Subcutaneous abdominal adipose tissue (tissue), 5 donors: Measurements from ENCODE around the gene SETD3.

Source experiments
- H3K27ac ChIP-seq: one replicate; pipeline ENCODE4 v1.7.0; 2013; ENCODE audit warnings: low read depth, mild to moderate bottlenecking, inconsistent platforms, low read length, moderate library complexity
- H3K27me3 ChIP-seq, 5 donors: one replicate each; pipeline ENCODE4 v1.7.0; 2013; ENCODE audit warnings: low read length in 5 of 5, inconsistent platforms in 1 of 5; ENCODE audit not compliant: control insufficient read depth in 5 of 5, insufficient read depth in 4 of 5
- H3K36me3 ChIP-seq, 5 donors: one replicate each; pipeline ENCODE4 v1.7.0; 2013; ENCODE audit warnings: low read length in 5 of 5; ENCODE audit not compliant: control insufficient read depth in 5 of 5, insufficient read depth in 5 of 5
- H3K4me1 ChIP-seq, 5 donors: one replicate each; pipeline ENCODE4 v1.7.0; 2013; ENCODE audit warnings: low read length in 5 of 5, mild to moderate bottlenecking in 3 of 5, moderate library complexity in 1 of 5; ENCODE audit not compliant: control insufficient read depth in 5 of 5, insufficient read depth in 5 of 5
- H3K4me3 ChIP-seq, 5 donors: one replicate each; pipeline ENCODE4 v1.7.0; 2013; ENCODE audit warnings: low read length in 5 of 5, low read depth in 1 of 5
- H3K9ac ChIP-seq, 5 donors: one replicate each; pipeline ENCODE4 v1.7.0; 2013; ENCODE audit warnings: low read length in 5 of 5, mild to moderate bottlenecking in 4 of 5, moderate library complexity in 3 of 5
- H3K9me3 ChIP-seq, 5 donors: one replicate each; pipeline ENCODE4 v1.7.0; 2013; ENCODE audit warnings: low read length in 5 of 5; ENCODE audit not compliant: control insufficient read depth in 5 of 5
- donor health status: healthy.
- donor health status: healthy.
- donor health status: healthy.
- donor health status: healthy.
- donor health status: healthy.

SETD3 gene

GRCh38 chr14:99475179-99475578, 5.5 kb downstream of the SETD3 start:
- H3K4me3 ChIP-seq: no peak overlapping the region
- peaks cover 4 to 27% (median 22%) of the 10 kb centered on the region in 5 donors for H3K4me1 ChIP-seq
- no peak overlapping the region for H3K9ac ChIP-seq

GRCh38 chr14:99473458-99473857, 7.2 kb downstream of the SETD3 start:
- Histone ChIP-seq H3K27ac (no peak overlapping the region), H3K4me1 (peaks cover 2 to 13% (median 8%) of the 10 kb centered on the region in 5 donors), H3K36me3 (no peaks in the 10 kb centered on the region), H3K4me3 (no peak overlapping the region), H3K9me3 (no peaks in the 10 kb centered on the region), H3K27me3 (no peaks in the 10 kb centered on the region), H3K9ac (no peak overlapping the region)

More at GRCh38 chr14:99475179-99475578, 5.5 kb downstream of the SETD3 start:
- H3K9me3 ChIP-seq: no peaks in the 10 kb centered on the region
- no peaks in the 10 kb centered on the region for H3K36me3 ChIP-seq
- H3K27ac ChIP-seq: no peak overlapping the region
- H3K27me3 ChIP-seq: no peaks in the 10 kb centered on the region

- Histone ChIP-seq H3K27me3 (no peaks in the 10 kb centered on the region), H3K4me1 (peaks cover 2 to 10% (median 7%) of the 10 kb centered on the region in 5 donors), H3K9ac (no peak overlapping the region), H3K4me3 (no peak overlapping the region), H3K36me3 (no peaks in the 10 kb centered on the region), H3K9me3 (no peaks in the 10 kb centered on the region), H3K27ac (no peak overlapping the region)
Measured at GRCh38 chr14:99472937-99473336, 7.7 kb downstream of the SETD3 start.

- Histone ChIP-seq H3K36me3 (no peaks in the 10 kb centered on the region), H3K9me3 (no peaks in the 10 kb centered on the region), H3K4me1 (peaks cover 2 to 15% (median 8%) of the 10 kb centered on the region in 5 donors), H3K27me3 (no peaks in the 10 kb centered on the region), H3K27ac (no peak overlapping the region), H3K4me3 (no peak overlapping the region), H3K9ac (no peak overlapping the region)
Measured at GRCh38 chr14:99471731-99472130, 8.9 kb downstream of the SETD3 start.

GRCh38 chr14:99468836-99469592, 11.6 kb downstream of the SETD3 start:
- peaks cover 0 to 16% (median 15%) of the 10 kb centered on the region in 5 donors for H3K36me3 ChIP-seq

GRCh38 chr14:99468081-99468480, 12.6 kb downstream of the SETD3 start:
- Histone ChIP-seq H3K4me1 (peaks cover 0 to 15% (median 4%) of the 10 kb centered on the region in 5 donors), H3K4me3 (no peak overlapping the region), H3K27me3 (no peaks in the 10 kb centered on the region), H3K27ac (no peak overlapping the region), H3K36me3 (peaks cover 0 to 25% (median 23%) of the 10 kb centered on the region in 5 donors), H3K9me3 (no peaks in the 10 kb centered on the region), H3K9ac (no peak overlapping the region)

More at GRCh38 chr14:99468836-99469592, 11.6 kb downstream of the SETD3 start:
- H3K4me1 ChIP-seq: peaks cover 0 to 15% (median 4%) of the 10 kb centered on the region in 5 donors
- no peak overlapping the region for H3K9ac ChIP-seq
- H3K27me3 ChIP-seq: no peaks in the 10 kb centered on the region
- no peaks in the 10 kb centered on the region for H3K9me3 ChIP-seq
- H3K4me3 ChIP-seq: no peak overlapping the region
- H3K27ac ChIP-seq: no peak overlapping the region

GRCh38 chr14:99467336-99468078, 13.2 kb downstream of the SETD3 start:
- Histone ChIP-seq H3K9ac (no peak overlapping the region), H3K36me3 (peaks cover 5 to 30% (median 28%) of the 10 kb centered on the region in 5 donors), H3K9me3 (no peaks in the 10 kb centered on the region), H3K27me3 (no peaks in the 10 kb centered on the region), H3K27ac (no peak overlapping the region), H3K4me3 (no peak overlapping the region), H3K4me1 (peaks cover 0 to 15% (median 4%) of the 10 kb centered on the region in 5 donors)

- no peak overlapping the region for H3K27ac ChIP-seq
Measured at GRCh38 chr14:99466758-99467157, 13.9 kb downstream of the SETD3 start.

GRCh38 chr14:99465288-99465687, 15.4 kb downstream of the SETD3 start:
- H3K27ac ChIP-seq: no peak overlapping the region
- H3K9me3 ChIP-seq: no peaks in the 10 kb centered on the region
- H3K9ac ChIP-seq: no peak overlapping the region
- H3K4me1 ChIP-seq: peaks cover 0 to 15% (median 4%) of the 10 kb centered on the region in 5 donors
- H3K4me3 ChIP-seq: no peak overlapping the region
- peaks cover 13 to 50% (median 45%) of the 10 kb centered on the region in 5 donors for H3K36me3 ChIP-seq
- no peaks in the 10 kb centered on the region for H3K27me3 ChIP-seq

More at GRCh38 chr14:99466758-99467157, 13.9 kb downstream of the SETD3 start:
- Histone ChIP-seq H3K4me1 (peaks cover 0 to 15% (median 4%) of the 10 kb centered on the region in 5 donors), H3K9ac (no peak overlapping the region), H3K9me3 (no peaks in the 10 kb centered on the region), H3K27me3 (no peaks in the 10 kb centered on the region), H3K36me3 (peaks cover 7 to 38% (median 35%) of the 10 kb centered on the region in 5 donors), H3K4me3 (no peak overlapping the region)

- H3K9me3 ChIP-seq: no peaks in the 10 kb centered on the region
- no peak overlapping the region for H3K9ac ChIP-seq
- no peaks in the 10 kb centered on the region for H3K27me3 ChIP-seq
- H3K4me3 ChIP-seq: no peak overlapping the region
- peaks cover 15 to 55% (median 51%) of the 10 kb centered on the region in 5 donors for H3K36me3 ChIP-seq
- H3K4me1 ChIP-seq: peaks cover 0 to 15% (median 4%) of the 10 kb centered on the region in 5 donors
- no peak overlapping the region for H3K27ac ChIP-seq
Measured at GRCh38 chr14:99463974-99464373, 16.7 kb downstream of the SETD3 start.
